Vagina (tissue), 2 donors: Measurements from ENCODE around the gene PIGV.

Experiments used
- POLR2A ChIP-seq, 2 donors: fragments of 450-650 bp; IDR thresholded peaks; one replicate each; pipeline ENCODE4 v1.6.1; 2017; ENCODE audit warnings: antibody characterized with exemption in 2 of 2, mild to moderate bottlenecking in 2 of 2, moderate library complexity in 2 of 2
- POLR2AphosphoS5 ChIP-seq, 2 donors: sonication (generic); formaldehyde crosslinking; IDR thresholded peaks; one replicate each; pipeline ENCODE4 v1.9.0; 2017; ENCODE audit warnings: antibody characterized with exemption in 2 of 2, mild to moderate bottlenecking in 2 of 2, low read depth in 1 of 2; ENCODE audit not compliant: insufficient read depth in 1 of 2
- TF ChIP-seq, protein P1 (sequence below), 3 experiments: fragments of 450-650 bp in 2 of 3; fragments of 200-600 bp in 1 of 3; sonication (generic) in 1 of 3; IDR thresholded peaks; one replicate each; pipeline ENCODE4 v1.5.1; 2017 to 2019; ENCODE audit warnings: antibody characterized with exemption in 3 of 3, mild to moderate bottlenecking in 2 of 3, moderate library complexity in 2 of 3

DNA sequence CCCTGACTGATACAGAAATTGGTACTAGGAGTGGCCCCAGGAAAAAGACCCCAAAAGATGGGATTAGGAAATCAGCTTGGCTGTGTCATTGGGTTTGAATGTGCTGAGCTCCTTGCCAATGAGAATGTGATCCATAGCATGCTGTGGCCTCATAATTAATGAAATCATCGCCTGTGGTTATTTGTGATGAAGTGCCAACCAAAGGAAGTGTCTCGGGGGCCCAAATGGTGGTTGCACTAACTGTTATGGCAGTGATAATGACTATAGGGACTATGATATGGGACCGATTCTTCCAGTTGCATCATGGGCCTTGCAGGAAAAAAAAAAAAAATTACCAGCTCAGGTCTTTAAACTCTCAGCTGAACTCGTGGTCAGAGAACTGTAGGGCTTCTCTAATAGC lies 23.3 kb downstream of the PIGV start:
- TF ChIP-seq, protein P1, sequence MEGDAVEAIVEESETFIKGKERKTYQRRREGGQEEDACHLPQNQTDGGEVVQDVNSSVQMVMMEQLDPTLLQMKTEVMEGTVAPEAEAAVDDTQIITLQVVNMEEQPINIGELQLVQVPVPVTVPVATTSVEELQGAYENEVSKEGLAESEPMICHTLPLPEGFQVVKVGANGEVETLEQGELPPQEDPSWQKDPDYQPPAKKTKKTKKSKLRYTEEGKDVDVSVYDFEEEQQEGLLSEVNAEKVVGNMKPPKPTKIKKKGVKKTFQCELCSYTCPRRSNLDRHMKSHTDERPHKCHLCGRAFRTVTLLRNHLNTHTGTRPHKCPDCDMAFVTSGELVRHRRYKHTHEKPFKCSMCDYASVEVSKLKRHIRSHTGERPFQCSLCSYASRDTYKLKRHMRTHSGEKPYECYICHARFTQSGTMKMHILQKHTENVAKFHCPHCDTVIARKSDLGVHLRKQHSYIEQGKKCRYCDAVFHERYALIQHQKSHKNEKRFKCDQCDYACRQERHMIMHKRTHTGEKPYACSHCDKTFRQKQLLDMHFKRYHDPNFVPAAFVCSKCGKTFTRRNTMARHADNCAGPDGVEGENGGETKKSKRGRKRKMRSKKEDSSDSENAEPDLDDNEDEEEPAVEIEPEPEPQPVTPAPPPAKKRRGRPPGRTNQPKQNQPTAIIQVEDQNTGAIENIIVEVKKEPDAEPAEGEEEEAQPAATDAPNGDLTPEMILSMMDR (IDR thresholded peaks at IDR 0.05): no peak
- TF ChIP-seq POLR2A (IDR thresholded peaks at IDR 0.05): no peak
- no peak for TF ChIP-seq POLR2AphosphoS5 (IDR thresholded peaks at IDR 0.05; ENCODE audit: insufficient read depth in 1 of 2, low read depth in 1 of 2)
